Measurements from ENCODE around the gene KIAA0753.

GRCh38 chr17:6668219-6668618, 27.7 kb upstream of the KIAA0753 start:
- TF ChIP-seq, protein P1, sequence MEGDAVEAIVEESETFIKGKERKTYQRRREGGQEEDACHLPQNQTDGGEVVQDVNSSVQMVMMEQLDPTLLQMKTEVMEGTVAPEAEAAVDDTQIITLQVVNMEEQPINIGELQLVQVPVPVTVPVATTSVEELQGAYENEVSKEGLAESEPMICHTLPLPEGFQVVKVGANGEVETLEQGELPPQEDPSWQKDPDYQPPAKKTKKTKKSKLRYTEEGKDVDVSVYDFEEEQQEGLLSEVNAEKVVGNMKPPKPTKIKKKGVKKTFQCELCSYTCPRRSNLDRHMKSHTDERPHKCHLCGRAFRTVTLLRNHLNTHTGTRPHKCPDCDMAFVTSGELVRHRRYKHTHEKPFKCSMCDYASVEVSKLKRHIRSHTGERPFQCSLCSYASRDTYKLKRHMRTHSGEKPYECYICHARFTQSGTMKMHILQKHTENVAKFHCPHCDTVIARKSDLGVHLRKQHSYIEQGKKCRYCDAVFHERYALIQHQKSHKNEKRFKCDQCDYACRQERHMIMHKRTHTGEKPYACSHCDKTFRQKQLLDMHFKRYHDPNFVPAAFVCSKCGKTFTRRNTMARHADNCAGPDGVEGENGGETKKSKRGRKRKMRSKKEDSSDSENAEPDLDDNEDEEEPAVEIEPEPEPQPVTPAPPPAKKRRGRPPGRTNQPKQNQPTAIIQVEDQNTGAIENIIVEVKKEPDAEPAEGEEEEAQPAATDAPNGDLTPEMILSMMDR (IDR thresholded peaks at IDR 0.05; ENCODE audit: low read depth, low read length) = no peak
- no peak for TF ChIP-seq EZH2phosphoT487 (IDR thresholded peaks at IDR 0.05; ENCODE audit: low read depth)
